ENCODE results near the gene REN. TPM values are rescaled to one million over a fixed set of nuclear protein-coding genes. Genes with fewer than 3 reads are reported as not detected.

REN gene
- total RNA-seq, 2 donors from 2014 or later = not detected

GRCh38 chr1:204197068-204197467 is 30.9 kb upstream of the REN start:
- no peak for ATAC-seq (replicated peaks)
- H3K9me3 Mint-ChIP-seq = no peaks in the 10 kb centered on the region
- peaks cover 7% of the 10 kb centered on the region for H3K27me3 Mint-ChIP-seq
- H3K4me1 Mint-ChIP-seq = peaks cover under 1% of the 10 kb centered on the region
- H3K27ac Mint-ChIP-seq = no peak overlapping the region
- H3K36me3 Mint-ChIP-seq (ENCODE audit: low read depth) = no peaks in the 10 kb centered on the region
- no peak overlapping the region for H3K4me3 Mint-ChIP-seq

- Mint-ChIP-seq H3K4me1 (no peaks in the 10 kb centered on the region), H3K27ac (no peak within 1 kb of the TSS), H3K9me3 (no peaks in the 10 kb centered on the region), H3K4me3 (no peak within 1 kb of the TSS), H3K27me3 (peaks cover 9% of the 10 kb centered on the region), H3K36me3 (ENCODE audit: low read depth) (no peaks in the 10 kb centered on the region)
- ATAC-seq (replicated peaks) = no peak
These were observed 30.1 kb upstream of the REN start, which contains the start of gene KISS1 for GRCh38 chr1:204196068-204196795. Gene KISS1, minus strand, starts transcription at chr1:204196491. Its CDS starts 3,615 bp downstream, at chr1:204192876.

GRCh38 chr1:204194771-204195170 is 28.6 kb upstream of the REN start:
- Mint-ChIP-seq H3K4me3 (no peak overlapping the region), H3K4me1 (no peaks in the 10 kb centered on the region)

GRCh38 chr1:204194080-204194479 is 27.9 kb upstream of the REN start:
- Mint-ChIP-seq H3K36me3 (ENCODE audit: low read depth) (no peaks in the 10 kb centered on the region), H3K27ac (no peak overlapping the region), H3K27me3 (peaks cover 19% of the 10 kb centered on the region), H3K9me3 (no peaks in the 10 kb centered on the region), H3K4me3 (no peak overlapping the region), H3K4me1 (peaks cover 5% of the 10 kb centered on the region)
- no peak for ATAC-seq (replicated peaks)

More at GRCh38 chr1:204194771-204195170, 28.6 kb upstream of the REN start:
- Mint-ChIP-seq H3K9me3 (no peaks in the 10 kb centered on the region), H3K36me3 (ENCODE audit: low read depth) (no peaks in the 10 kb centered on the region), H3K27ac (no peak overlapping the region), H3K27me3 (peaks cover 14% of the 10 kb centered on the region)
- ATAC-seq (replicated peaks) = no peak

- Mint-ChIP-seq H3K27me3 (peaks cover 25% of the 10 kb centered on the region), H3K4me1 (peaks cover 6% of the 10 kb centered on the region), H3K27ac (no peak overlapping the region), H3K9me3 (no peaks in the 10 kb centered on the region), H3K36me3 (ENCODE audit: low read depth) (no peaks in the 10 kb centered on the region), H3K4me3 (no peak overlapping the region)
- ATAC-seq (replicated peaks) = no peak
These were observed 26.6 kb upstream of the REN start for GRCh38 chr1:204192589-204193352.

- H3K27me3 Mint-ChIP-seq = peaks cover 28% of the 10 kb centered on the region
- H3K4me3 Mint-ChIP-seq = no peak overlapping the region
- H3K36me3 Mint-ChIP-seq (ENCODE audit: low read depth) = no peaks in the 10 kb centered on the region
- no peak for ATAC-seq (replicated peaks)
- H3K9me3 Mint-ChIP-seq = no peaks in the 10 kb centered on the region
- no peak overlapping the region for H3K27ac Mint-ChIP-seq
- H3K4me1 Mint-ChIP-seq = peaks cover 7% of the 10 kb centered on the region
These were observed 25.9 kb upstream of the REN start for GRCh38 chr1:204192046-204192445.

- H3K9me3 Mint-ChIP-seq = no peaks in the 10 kb centered on the region
- no peak overlapping the region for H3K27ac Mint-ChIP-seq
- no peak overlapping the region for H3K4me3 Mint-ChIP-seq
- peaks cover 32% of the 10 kb centered on the region for H3K27me3 Mint-ChIP-seq
- H3K36me3 Mint-ChIP-seq (ENCODE audit: low read depth) = no peaks in the 10 kb centered on the region
- no peak for ATAC-seq (replicated peaks)
- H3K4me1 Mint-ChIP-seq = peaks cover 10% of the 10 kb centered on the region
These were observed 25.3 kb upstream of the REN start for GRCh38 chr1:204191456-204191855.

GRCh38 chr1:204190212-204191211 is 24.4 kb upstream of the REN start:
- Mint-ChIP-seq H3K4me3 (peak overlapping the region; percentile 18), H3K36me3 (ENCODE audit: low read depth) (no peaks in the 10 kb centered on the region), H3K9me3 (no peaks in the 10 kb centered on the region), H3K4me1 (peaks cover 10% of the 10 kb centered on the region), H3K27ac (no peak overlapping the region), H3K27me3 (peaks cover 32% of the 10 kb centered on the region)
- ATAC-seq (replicated peaks) = no peak

- H3K4me3 Mint-ChIP-seq = peak overlapping the region; percentile 18
- no peaks in the 10 kb centered on the region for H3K9me3 Mint-ChIP-seq
- no peaks in the 10 kb centered on the region for H3K36me3 Mint-ChIP-seq (ENCODE audit: low read depth)
- peaks cover 32% of the 10 kb centered on the region for H3K27me3 Mint-ChIP-seq
- peak; percentile 88 for ATAC-seq (replicated peaks)
- H3K4me1 Mint-ChIP-seq = peaks cover 10% of the 10 kb centered on the region
- no peak overlapping the region for H3K27ac Mint-ChIP-seq
These were observed 23.0 kb upstream of the REN start for GRCh38 chr1:204188959-204189639.

- H3K36me3 Mint-ChIP-seq (ENCODE audit: low read depth) = no peaks in the 10 kb centered on the region
- H3K27ac Mint-ChIP-seq = no peak overlapping the region
- no peak overlapping the region for H3K4me3 Mint-ChIP-seq
- no peaks in the 10 kb centered on the region for H3K9me3 Mint-ChIP-seq
- H3K4me1 Mint-ChIP-seq = peaks cover 10% of the 10 kb centered on the region
- H3K27me3 Mint-ChIP-seq = peaks cover 25% of the 10 kb centered on the region
- ATAC-seq (replicated peaks) = no peak
These were observed 20.5 kb upstream of the REN start for GRCh38 chr1:204186597-204186996.

GRCh38 chr1:204181116-204181515 is 15.0 kb upstream of the REN start:
- Mint-ChIP-seq H3K27me3 (no peaks in the 10 kb centered on the region), H3K9me3 (no peaks in the 10 kb centered on the region)
- ATAC-seq (replicated peaks) = no peak

GRCh38 chr1:204180133-204180532 is 14.0 kb upstream of the REN start:
- no peak for ATAC-seq (replicated peaks)
- Mint-ChIP-seq H3K36me3 (ENCODE audit: low read depth) (no peaks in the 10 kb centered on the region), H3K4me3 (no peak overlapping the region), H3K9me3 (no peaks in the 10 kb centered on the region), H3K27me3 (no peaks in the 10 kb centered on the region), H3K27ac (no peak overlapping the region), H3K4me1 (no peaks in the 10 kb centered on the region)

More at GRCh38 chr1:204181116-204181515, 15.0 kb upstream of the REN start:
- H3K36me3 Mint-ChIP-seq (ENCODE audit: low read depth) = no peaks in the 10 kb centered on the region
- H3K4me3 Mint-ChIP-seq = no peak overlapping the region
- H3K27ac Mint-ChIP-seq = no peak overlapping the region
- no peaks in the 10 kb centered on the region for H3K4me1 Mint-ChIP-seq

- no peak for ATAC-seq (replicated peaks)
- Mint-ChIP-seq H3K27ac (no peak overlapping the region), H3K27me3 (peaks cover 3% of the 10 kb centered on the region), H3K36me3 (ENCODE audit: low read depth) (no peaks in the 10 kb centered on the region), H3K4me1 (no peaks in the 10 kb centered on the region), H3K4me3 (no peak overlapping the region), H3K9me3 (peaks cover 1% of the 10 kb centered on the region)
These were observed 12.5 kb upstream of the REN start for GRCh38 chr1:204178487-204179281.

Data from activated T-helper 17 cell treated with anti-CD3 and anti-CD28 coated beads, Interleukin-2, amount 50 U/mL, for 72 hours (primary cell).